HG03378 (cell line): Measurements from ENCODE around the gene IPO11.
"Not testable (repeated sequence)": the region's sequence is repeated elsewhere in the genome, so short reads cannot be mapped to it uniquely, and the experiment has no call there.

Experiments used
- ATAC-seq: cut with Tn5 transposase; IDR thresholded peaks from one replicate; pipeline ENCODE4 v1.9.1; 2021; ENCODE audit warnings: mild to moderate bottlenecking, moderate library complexity; ENCODE audit not compliant: unreplicated experiment

IPO11 gene

DNA sequence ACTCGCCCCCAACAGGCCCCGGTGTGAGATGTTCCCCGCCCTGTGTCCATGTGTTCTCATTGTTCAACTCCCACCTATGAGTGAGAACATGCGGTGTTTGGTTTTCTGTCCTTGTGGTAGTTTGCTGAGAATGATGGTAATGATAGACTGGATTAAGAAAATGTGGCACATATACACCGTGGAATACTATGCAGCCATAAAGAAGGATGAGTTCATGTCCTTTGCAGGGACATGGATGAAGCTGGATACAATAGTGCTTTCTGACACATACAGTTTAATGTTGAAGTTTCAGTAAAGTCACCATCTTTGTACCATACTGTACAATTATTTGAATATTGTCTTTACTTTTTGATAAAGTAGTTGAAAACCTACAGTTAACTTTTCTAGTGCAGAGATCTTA, 96.2 kb downstream of the IPO11 start:
- not testable (repeated sequence) for ATAC-seq

DNA sequence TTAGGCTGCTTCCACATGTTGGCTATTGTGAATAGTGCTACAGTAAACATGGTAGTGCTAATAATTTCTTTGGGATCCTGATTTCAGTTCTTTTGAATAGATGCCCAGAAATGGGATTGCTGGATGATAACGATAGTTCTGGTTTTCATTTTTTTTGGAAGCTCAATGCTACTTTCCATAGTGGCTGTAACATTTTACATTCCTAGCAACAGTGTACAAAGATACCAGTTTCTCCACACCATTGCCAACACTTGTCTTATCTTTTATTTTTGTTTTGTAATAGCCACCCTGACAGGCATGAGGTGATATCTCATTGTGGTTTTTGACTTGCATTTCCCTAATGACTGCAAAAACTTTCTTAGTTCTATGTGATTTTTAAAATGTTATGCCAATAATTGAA, 97.2 kb downstream of the IPO11 start:
- ATAC-seq: no peak

DNA sequence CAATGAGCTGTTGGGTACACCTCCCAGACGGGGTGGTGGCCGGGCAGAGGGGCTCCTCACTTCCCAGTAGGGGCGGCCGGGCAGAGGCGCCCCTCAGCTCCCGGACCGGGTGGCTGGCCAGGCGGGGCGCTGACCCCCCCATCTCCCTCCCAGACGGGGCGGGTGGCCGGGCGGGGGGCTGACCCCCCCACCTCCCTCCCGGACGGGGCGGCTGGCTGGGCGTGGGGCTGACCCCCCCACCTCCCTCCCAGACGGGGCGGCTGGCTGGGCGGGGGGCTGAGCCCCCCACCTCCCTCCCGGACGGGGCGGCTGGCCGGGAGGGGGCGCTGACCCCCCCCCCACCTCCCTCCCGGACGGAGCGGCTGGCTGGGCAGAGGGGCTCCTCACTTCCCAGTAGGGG, 100.5 kb downstream of the IPO11 start:
- ATAC-seq: not testable (repeated sequence)

DNA sequence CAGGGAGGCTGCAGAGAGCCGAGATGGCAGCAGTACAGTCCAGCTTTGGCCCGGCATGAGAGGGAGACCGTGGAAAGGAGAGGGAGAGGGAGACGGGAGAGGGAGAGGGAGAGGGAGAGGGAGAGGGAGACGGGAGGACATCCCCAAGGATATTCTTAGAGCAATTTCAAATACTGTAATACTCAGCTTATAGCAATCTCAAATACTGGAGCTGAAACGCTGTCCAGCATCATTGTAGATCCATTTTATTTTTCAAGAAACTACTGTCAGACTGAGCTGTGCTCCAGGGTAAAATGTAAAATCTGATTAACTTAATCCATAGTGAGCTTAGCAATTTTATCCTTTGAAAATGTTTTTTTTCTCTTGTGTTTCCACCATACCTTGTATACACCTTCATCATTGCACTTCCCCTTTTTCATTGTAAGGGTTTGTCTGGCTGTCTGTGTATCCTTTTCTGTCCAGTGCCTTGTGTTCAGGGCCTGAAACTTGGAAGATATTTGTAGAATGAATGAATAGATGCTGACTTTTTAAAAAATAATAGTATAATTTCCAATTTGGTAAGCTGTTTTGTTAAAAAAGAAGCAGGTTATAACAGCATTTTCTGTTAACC, 102.1 kb downstream of the IPO11 start:
- no peak for ATAC-seq

DNA sequence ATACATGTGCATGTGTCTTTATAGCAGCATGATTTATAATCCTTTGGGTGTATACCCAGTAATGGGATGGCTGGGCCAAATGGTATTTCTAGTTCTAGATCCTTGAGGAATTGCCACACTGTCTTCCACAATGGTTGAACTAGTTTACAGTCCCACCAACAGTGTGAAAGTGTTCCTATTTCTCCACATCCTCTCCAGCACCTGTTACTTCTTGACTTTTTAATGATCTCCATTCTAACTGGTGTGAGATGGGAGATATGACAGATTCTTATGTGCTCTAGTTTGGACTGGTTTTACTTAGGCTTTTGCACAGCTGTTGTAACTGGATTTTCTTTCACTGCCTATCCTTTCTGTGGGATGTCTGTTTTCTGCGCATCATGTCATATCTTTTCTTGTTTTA, 108.2 kb downstream of the IPO11 start:
- not testable (repeated sequence) for ATAC-seq

DNA sequence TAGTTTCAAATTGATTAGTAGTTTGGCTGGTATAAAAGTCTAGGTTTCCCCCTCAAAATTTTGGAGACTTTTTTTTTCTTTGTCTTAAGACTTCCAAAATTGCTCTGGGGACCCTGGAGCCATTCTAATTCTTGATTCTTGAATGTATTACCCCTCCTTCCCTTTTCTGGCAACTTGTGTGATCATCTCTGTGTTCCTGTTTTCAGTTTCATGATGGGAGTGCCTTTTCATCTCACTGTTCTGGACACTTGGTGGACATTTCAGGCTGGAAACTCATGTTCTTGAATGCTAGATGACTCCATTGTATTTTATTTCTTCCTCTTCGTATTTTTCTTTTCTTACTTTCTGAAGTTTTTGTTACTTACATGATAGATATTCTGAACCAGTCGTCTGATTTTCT, 108.8 kb downstream of the IPO11 start:
- ATAC-seq: peak; percentile 55

DNA sequence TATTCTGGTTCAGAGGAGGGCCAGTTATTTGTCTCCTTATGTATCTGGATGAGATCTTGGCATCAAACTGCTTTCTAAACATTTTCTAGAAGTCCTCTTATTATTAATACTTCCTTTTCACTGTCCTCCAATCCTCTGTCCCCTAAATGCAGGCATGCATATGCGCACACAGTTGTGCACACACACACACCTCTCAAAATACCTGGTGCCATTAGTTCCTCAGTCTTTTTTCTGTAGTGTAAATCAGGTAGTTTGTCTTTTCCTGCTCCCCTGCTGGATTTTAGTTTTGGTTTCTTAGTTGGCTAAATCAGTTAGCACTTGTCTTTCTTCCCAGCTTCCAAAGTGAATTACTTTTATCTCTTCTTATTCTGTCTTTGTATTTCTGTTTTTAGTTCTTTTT, 110.2 kb downstream of the IPO11 start:
- ATAC-seq: no peak

DNA sequence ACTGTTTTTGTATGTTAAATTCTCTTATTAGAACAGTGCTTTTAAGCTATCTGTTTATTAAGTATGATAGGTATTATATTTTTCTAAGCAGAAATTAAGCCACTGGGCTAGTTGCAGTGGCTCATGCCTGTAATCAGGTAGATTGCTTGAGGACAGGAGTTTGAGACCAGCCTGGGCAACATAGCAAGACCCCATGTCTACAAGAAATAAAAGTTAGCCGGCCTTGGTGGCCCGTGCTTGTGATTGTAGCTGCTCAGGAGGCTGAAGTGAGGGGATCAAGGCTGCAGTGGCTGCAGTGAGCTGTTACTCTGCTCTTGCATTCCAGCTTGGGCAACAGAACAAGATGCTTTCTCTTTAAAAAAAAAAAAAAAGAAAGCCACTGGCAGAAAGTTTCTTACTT, 121.0 kb downstream of the IPO11 start:
- ATAC-seq: no peak

DNA sequence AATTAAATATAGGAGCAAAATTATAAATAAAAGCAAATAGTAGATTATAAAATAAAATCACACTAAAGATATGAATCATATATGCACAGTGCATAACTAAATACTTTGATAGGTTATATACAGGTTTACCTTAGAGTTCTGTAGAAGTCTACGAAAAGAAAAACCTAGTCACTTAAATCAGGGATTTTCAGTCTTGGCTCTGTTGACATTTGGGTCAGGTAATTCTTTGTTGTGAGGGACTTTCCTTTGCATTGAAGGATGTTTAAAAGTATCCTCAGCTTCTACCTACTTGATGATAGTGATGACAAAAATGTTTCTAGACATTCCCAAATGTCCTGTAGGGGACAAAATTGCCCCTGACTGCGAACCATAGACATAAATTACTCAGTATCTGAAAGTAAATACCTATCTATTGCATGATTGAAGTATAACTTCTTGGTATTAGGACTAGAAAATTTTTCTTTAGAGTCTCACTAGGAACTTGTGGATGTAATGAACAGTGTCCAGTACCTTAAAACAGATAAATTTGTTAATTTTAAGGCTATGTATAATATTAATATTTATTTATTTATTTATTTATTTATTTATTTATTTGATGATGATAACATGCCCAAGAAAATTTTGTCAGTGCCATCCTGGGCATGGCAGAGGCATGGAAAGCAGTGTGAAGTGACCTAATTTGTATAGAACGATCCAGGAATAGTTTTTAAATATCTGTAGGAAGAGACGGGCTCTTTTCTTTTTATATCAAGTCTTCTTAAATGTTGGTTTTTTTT, 122.1 kb downstream of the IPO11 start:
- ATAC-seq: no peak

DNA sequence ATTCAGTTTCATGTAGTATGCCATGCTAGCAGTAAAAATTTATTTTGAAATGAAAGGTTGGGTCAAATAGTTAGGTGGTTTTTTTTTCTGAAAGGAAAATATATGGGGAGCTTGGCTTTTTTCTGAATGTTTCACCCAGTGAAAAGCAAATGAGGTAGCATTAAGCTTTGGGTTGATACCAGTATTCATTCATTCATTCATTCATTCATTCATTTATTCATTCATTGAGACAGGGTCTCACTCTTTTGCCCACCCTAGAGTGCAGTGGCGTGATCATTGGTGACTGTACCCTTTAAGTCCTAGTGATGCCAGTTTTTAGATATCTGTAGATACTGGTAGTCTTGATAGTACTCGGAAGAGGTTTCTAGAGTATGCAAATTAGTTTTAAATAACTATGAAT, 123.7 kb downstream of the IPO11 start:
- ATAC-seq: no peak

DNA sequence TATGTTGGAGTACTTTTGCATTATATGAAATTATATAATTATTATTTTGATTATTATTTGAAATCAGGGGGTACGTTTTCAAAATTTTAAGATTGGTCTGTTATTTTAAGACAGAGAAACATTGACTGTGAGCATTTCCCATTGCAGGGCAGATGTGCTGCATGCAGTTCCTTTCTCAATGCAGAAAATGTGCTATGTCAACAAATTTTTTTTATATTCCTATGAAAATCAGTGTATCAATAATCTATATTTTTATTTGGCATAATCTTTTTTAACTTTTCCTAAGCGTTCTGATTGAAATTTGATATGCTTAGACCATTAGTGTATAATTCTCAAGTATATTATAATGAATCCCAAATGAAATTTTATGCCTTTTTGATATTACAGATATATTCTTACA, 124.2 kb downstream of the IPO11 start:
- no peak for ATAC-seq

DNA sequence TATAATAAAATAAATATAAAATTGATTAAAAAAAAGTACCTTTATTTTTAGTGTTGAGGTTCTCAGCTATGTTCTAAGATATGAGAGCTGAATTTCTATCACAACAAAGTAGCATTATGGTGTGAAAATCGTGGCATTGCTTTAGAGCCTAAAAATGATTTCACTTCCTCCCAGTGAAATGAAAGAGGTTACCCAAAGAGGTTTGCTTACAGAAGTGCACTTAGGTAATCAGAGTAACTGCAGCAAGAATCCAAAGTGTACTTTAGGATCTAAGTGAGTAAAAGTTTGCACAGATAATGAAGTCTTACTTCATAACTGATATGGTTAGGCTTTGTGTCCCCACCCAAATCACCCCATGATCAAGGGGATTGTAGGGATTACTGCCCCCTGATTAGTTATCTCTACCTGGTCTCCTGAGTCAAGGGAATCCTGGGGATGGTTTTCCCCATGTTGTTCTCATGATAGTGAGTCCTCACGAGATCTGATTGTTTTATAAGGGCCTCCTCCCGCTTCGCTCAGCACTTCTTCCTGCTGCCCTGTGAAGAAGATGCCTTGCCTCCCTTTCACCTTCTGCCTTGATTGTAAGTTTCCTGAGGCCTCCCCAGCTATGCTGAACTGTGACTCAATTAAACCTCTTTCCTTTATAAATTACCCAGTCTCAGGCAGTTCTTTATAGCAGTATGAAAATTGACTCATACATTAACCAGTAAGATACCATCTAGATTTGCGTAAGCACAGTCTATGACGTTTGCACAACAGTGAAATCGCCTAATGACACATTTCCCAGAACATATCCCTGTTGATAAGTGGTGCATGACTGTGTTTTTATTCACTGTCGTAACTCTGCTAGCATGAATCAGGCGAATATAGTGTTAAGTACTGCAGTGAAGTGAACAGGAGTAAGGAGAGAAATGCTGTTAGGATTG, 125.7 kb downstream of the IPO11 start:
- peak; percentile 38 for ATAC-seq

DNA sequence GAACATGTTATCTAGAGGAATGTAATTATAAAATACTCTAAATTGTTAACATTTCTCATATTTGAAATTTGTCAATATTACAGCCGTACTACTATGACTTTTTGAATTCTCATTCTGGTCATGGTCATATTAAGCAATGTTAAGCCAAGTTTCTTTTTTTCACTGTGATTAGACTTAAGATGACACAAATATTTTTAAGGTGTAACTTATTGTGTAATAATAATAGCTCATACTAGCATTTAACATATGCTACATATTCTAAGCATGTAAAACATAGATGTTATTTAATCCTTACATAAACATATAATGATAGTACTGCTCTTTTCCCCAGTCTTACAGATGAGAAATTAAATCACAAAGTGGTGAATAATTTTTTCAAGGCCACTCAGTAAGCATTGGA, 130.2 kb downstream of the IPO11 start:
- ATAC-seq: no peak

DNA sequence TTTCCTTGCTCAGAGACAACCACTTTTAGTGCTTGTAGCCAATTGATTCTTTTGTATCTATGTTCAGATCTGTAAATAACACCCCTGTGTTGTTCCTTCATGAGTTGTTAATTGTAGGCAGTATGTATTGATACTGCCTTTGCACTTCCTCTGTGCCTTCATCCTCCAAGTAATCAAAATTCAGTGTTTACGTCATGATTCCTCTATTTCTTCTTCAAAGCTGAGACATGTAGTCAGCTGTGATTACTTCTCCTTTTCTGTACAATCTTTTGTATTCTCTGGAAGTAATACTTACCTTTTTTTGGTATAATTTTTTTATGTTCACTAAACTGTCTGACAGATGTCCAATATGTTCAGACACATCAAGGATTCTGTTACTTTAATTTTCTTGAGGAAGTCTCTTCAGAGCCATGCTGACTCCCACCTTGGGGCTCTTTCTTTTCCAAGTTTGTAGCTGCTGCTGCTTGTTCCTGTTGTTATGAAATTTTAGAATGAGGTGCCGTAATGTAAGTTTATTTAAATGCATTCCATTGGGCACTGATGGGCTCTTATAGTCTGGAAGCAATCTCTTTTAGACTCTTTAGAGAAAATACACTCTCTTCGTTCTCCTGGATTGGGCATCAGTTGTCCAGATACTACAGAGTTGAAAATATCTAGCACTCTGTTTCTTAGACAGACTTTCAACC, 135.5 kb downstream of the IPO11 start:
- ATAC-seq: no peak

DNA sequence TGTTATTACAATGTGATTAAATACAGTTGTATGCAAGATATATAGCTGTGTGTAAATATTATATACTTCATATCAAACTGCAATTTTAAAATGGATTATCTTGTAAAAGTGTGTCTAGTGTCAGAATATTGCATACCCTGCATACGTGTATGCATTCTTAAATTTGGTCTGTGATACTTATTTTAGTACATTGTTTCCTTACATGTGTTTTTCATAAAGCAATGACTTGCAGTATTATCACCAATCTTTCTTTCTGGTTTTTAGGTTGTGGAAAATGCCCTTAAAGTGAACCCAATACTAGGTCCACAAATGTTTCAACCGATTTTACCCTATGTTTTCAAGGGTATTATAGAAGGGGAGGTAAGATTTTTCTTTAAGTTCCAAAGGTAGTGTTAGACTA, 137.5 kb downstream of the IPO11 start:
- ATAC-seq: no peak

DNA sequence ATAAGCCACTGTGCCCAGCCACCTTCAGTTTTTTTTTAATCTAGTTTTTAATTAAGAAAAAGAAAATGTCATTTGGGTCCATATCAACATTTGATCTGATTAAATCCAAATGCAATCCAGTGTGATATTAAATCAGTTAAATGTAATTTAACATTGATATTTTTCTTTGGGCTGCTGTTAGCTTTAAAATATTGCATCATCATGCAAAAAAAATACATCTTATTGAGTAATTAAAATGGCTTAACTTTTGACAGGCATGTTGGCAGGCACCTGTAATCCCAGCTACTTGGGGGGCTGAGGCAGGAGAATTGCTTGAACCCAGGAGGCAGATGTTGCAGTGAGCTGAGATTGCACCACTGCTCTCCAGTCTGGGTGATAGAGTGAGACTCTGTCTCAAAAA, 143.4 kb downstream of the IPO11 start:
- no peak for ATAC-seq

DNA sequence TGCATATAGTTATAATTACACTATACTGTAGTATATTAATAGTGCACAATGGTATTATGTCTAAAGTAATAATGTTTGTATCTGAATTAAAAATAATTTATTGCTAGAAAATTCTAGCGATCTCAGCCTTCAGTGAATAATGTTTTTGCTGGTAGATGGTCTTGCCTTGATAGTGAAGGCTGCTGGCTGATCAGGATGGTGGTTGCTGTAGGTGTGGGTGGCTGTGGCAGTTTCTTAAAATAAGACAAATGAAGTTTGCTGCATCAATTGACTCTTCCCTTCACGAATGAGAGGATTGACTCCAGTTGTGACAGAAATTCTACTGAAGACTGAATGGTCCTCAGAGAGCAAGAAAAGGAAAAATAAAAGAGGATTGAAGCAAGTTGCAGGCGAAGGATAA, 146.4 kb downstream of the IPO11 start:
- ATAC-seq: no peak

DNA sequence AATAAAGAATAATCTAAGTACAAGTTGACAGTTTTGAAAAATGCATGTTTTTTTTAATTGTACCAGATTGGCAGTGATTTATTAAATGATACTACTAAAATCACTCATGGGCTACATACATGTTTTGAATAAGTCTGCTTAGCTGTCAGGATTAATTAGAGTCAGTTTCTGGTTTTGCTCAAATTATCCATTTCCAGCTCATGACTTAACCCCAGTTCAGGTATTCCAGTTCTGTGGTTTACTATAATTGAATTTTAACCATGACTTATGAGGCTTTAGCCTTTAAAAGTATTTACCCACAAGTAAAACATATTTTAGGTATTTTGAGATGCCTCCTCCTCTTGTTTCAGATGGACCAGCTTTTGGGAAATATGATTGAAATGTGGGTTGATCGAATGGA, 148.2 kb downstream of the IPO11 start:
- no peak for ATAC-seq

DNA sequence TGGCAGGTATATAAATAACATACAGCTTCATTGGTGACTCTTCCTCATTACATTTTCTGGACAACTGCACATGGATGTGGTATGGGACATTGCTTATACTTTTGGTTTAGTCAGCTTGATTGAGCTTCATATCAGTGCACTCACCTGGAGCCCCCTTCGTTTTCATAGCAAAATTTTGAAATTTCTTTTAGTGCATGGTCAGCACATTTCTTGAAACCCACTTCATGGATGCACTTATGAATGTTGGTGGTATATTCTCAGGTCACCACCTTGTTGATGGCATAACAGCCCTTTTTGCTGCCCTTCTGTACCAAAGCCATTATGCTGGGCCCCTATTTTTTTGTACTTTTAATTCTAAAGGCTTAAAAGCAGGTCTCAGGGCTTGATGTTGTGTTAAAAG, 149.3 kb downstream of the IPO11 start:
- ATAC-seq: no peak

DNA sequence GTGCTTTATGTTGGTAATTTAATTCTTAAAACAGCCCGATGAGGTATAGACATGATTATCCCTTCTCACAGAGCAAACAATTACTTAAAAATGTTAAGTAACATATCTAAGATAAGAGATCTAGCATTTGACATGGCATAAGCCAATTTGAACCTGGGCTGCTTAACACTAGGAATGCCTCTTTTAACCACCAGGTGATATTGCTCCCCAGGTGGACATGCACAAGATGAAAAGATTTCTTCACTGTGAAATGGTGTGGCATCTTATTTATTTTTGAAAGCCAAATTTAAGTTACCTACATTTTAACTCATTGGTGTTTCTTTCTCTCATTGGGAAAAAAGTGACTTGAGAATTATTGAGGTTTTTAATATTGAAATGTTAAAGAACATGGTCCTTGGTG, 150.3 kb downstream of the IPO11 start:
- no peak for ATAC-seq

DNA sequence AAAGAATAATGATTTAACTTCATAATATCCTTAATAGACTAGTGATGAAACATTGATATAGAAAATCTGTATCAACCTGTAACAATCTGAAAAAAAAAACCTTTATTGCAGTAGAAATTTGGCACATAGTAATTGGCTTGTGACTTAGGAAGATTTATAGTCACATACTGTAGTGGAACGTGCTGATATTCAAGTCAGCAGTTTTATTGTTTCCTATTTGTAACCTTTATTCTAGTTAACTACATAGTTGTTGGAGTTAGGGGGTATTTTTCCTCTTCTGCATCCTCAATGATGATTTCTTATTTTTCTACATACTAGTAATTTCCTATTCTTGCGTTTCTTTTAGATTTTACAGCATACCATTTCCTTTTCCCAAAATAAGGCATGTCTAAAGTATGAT, 151.5 kb downstream of the IPO11 start:
- no peak for ATAC-seq
